Activated CD8-positive, alpha-beta memory T cell treated with anti-CD3 and anti-CD28 coated beads for 48 hours (primary cell): ENCODE results near the gene TRIM39.

Source experiments
- DNase-seq, 3 experiments: peaks; one replicate each; pipeline ENCODE4 v3.0.0-alpha.2; 2020; ENCODE audit warnings: low read depth in 2 of 3, low spot score in 2 of 3

TRIM39 gene

DNA sequence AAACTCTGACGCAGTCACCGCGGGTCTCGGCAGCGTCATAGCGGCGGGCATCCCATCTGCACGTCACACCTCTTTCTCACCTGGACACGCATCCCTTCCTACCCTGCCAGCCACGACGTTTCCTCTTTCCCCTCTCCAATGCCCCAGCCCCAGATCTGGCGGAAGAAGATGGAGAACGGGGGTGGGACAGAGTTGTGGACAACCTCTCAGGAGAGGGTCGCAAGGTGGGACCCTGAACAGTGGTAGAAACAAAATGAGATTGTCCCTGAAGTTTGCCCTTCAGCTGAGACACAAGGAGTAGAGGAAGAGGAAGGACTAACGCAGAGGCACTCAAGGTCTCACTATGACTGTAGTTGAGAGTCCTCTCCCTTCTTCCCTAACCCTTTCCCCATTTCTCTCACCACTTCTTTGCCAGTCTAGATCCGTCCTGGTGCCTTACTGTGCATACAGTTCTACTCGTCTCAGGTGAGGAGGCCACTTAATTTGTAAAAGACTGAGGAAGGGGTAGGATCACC lies 562 bp downstream of the TRIM39 start:
- no peak for DNase-seq

DNA sequence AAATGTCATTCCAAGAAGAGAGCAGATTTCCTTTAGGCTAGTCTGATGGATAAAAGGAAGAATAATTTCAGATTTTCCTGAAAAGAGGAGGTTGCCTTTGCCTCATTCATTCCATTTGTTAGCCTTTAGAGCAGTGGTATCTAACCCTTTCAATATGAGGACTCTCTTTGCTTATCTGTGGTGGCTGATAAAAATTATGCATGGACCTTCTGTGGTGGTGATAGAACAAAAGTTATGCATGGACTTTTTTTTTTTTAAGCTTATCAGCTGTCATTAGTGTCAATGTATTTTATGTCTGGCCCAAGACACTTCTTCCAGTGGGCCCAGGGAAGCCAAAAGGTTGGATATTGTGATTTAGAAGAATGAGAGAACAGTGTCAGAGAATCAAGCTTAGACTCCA lies 1.7 kb downstream of the TRIM39 start:
- DNase-seq = no peak

DNA sequence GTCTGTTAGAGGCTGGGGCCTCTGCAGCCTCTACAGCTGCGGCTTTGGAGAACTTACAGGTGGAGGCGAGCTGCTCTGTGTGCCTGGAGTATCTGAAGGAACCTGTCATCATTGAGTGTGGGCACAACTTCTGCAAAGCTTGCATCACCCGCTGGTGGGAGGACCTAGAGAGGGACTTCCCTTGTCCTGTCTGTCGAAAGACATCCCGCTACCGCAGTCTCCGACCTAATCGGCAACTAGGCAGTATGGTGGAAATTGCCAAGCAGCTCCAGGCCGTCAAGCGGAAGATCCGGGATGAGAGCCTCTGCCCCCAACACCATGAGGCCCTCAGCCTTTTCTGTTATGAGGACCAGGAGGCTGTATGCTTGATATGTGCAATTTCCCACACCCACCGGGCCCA lies 2.6 kb downstream of the TRIM39 start:
- no peak for DNase-seq

DNA sequence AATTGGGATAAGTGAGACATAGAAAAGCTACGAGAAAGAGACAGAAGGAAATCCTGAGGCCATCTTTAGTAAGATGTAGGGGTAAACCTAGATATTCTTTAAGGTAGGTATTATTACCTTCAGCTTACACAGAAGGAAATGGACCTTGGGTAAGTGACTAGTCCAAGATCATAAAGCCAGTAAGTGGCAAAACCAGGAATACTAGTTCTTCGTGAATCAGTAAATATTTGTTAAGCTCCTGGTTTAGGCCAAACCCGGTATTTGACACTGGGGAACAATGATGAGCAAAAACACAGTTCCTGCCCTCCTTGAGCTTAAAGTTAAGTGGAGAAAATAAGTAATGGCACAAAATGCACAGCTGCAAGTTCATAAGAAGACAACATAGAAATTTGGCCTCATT lies 5.3 kb downstream of the TRIM39 start:
- DNase-seq = no peak

DNA sequence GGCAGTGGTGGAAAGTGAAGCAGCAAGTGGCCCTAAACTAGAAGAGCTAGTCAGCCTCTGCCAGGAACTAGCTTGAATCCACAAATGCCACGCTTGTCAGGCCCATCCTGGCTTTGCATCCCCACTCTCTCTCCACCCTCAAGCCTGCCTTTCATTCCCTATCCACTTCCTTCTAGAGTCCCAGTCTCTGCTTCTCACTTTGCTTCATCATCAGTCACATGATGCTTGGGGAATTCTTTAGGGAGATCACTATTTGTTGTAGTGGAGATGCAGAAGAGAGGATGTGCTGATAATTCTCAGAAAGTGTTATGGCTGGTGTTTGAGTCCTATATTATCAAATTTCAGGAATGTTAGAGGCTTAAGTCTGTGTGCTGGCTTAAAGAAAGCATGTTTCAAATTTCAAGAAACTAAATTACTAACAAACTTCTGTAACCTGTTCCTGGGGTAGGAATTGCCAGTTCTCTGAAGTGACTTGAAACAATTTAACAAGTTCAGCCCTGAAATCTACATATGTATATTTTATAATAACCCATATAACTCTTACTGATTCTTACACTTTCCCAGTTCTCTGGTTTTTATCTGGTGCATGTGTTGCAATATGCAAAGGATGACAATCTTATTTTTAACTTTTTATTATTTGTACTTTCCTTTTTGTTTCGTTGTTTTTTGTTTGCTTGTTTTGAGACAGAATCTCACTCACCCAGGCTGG lies 7.5 kb downstream of the TRIM39 start:
- DNase-seq = no peak

DNA sequence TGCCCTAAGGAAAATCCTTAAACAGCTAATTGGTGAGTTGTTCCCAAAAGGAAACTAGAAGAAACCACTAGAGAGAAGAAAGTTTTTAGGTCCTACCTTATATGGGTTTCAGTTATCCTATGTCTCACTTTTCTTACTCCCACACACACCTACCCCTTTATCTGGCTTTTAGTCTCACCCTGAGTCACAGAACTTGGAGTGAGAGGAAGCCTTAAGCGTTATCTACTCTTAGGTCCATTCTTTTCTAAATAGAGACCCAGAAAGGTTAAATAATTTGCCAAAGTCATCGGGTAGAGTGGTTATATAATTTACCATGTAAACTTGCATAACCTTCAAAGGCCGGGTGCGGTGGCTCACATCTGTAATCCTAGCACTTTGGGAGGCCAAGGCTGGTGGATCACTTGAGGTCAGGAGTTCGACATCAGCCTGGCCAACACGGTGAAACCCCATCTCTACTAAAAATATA lies 13.9 kb downstream of the TRIM39 start:
- DNase-seq = no peak

DNA sequence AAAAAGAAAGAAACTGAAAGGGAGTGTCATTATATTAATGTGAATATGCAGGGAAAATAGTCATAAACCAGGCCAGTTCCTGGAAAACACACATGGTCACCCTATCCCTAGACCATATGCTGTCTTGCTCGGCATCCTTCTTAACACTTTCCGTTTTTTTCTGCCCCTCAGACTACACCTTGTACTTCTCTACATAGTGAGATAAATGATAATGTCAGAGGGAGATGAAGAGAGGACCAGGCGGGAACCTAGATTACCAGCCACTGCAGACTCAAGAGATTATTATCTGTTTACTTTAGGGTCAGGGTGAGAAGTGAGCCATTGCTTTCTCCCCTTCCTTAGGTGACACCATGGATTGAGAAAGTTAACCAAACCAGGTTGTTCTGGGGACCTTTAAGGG lies 14.5 kb downstream of the TRIM39 start:
- no peak for DNase-seq

DNA sequence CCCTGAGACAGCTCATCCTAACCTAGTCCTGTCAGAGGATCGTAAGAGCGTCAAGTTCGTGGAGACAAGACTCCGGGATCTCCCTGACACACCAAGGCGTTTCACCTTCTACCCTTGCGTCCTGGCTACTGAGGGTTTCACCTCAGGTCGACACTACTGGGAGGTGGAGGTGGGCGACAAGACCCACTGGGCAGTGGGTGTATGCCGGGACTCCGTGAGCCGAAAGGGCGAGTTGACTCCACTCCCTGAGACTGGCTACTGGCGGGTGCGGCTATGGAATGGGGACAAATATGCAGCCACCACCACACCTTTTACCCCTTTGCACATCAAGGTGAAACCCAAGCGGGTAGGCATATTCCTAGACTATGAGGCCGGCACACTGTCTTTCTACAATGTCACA lies 15.0 kb downstream of the TRIM39 start:
- DNase-seq = no peak

DNA sequence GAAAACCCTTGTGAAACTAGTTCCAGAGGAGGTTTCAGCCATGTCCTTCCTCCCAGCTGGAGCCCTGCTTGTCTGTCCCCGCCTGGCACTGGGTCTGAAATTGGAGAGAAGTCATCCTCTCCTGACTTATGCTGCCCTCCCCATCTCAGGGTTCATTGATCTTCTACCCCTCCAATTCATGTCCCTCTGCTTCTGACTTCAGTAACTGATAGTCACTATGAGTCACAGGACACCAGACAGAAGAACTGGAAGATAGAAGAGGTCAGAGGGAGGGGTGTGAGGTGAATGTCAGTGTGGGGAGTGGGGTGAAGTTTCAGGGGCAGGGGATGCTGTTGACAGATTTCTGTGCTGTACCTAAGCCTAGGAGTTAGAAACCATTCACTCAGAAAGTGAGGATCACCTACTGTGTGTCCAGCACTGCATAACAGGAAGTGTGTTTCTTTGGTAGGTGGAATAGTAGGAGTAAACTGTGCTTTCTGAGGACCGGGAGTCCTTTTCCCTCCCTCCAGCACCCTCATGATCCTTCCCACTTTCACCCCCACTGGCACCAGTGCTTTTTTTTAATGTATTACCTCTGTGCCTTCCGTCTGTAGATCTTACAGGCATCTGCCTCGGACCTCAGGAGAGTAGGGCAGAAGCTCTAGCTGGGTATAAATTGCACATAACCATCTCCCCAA lies 17.6 kb downstream of the TRIM39 start:
- DNase-seq = no peak

DNA sequence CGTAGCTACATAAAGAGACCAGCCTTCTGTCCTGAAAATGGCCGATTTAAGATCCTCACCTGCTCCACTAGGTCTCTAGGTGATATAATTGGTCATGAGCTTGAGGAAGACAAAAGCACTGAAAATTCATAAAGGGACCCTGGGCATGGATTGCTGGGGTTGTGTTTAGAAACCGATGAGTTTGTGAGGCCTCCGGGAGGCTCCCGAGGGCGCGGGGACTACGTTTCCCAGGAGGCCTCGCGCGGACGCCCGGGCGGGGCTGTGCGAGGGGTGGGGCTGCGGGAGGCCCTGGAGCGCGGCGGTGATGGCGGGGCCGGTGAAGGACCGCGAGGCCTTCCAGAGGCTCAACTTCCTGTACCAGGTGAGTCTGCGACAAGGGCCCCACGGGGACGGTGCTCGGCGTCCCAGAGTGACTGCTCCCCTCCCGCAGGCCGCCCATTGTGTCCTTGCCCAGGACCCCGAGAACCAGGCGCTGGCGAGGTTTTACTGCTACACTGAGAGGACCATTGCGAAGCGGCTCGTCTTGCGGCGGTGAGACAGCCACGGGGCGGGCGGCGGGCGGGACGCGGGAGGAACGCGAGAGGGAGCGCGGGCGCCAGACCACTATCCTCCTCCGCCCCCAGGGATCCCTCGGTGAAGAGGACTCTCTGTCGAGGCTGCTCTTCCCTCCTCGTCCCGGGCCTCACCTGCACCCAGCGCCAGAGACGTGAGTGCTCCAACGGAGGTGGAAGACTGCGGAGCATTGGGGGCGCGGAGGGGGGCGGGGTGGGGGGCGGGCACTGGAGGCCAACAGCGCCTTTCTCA lies 18.3 kb downstream of the TRIM39 start, which contains the start of gene RPP21:
Gene RPP21, plus strand, starts transcription at position 289 of the 804 bp plus-strand sequence. Its CDS starts 16 bp downstream, at position 305.
- DNase-seq = peak; percentile 67 to 84 (median 75)

DNA sequence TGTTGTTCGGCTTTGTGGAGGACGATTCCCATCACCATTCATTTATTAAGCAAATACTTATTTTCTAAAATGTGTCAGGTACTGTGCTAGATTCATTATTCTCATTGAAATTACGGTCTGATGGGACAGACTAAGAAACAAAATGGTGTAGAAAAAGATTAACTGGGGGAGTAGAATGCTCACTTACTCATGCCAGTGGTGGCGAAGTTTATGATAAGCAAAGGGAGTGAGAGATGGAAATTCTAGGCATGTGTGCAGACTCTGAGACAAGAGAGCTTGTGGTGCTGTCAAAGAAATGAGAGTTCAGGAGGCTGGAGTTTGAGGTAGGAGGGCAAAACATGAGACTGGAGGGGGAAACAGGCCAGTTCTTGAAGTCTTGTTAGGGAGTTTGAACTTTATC lies 19.1 kb downstream of the TRIM39 start:
- DNase-seq = no peak

DNA sequence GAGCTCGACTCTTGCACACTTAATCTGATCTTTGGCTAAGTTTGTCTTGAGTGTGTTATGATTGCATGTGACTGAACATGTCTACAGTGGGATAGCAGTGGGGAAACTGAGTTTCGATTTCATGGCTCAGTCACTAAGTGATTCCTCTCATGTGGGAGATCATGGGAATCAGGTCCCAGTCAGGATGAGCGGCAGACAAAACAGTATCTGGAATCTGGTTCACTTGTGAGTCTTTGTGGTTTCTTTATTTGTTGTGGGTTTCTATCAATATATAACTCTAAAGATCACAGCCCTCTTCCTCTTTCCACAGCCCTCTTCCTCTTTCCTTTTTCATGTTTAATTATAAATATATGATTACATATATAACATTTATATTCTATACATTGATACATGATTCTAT lies 22.2 kb downstream of the TRIM39 start:
- no peak for DNase-seq

DNA sequence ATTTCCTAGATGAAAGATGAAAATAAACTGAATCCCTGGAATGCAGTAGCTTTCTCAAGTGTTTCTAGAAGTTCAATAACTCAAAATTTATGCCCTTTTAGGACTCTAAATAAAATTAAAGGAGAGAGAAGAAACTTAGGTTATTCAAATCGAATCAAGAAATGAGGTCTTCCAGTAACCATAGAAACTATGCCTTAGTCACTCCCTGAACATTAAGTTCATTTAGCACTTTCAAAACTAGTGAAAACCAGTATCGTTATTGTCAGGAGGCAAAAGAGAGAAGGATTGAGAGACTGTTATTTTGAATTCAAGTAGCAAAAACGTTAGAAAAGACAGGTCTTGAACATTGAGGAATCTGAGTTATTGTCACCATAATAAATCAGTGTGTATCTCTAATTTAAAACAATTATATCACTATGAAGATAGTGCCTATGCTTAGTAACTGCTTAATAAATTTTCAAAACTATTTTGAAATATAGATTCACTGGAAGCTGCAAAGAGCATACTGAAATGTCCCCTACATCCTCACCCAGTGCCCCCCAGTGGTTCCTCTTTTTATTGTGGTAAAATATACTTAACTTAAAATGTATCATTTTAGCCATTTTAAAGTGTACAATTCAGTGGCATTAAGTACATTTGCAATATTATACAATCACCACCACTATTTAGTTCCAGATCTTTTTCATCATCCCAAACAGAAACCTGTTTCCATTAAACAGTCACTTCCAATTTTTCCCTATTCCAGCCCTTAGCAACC lies 22.9 kb downstream of the TRIM39 start:
- DNase-seq = no peak

DNA sequence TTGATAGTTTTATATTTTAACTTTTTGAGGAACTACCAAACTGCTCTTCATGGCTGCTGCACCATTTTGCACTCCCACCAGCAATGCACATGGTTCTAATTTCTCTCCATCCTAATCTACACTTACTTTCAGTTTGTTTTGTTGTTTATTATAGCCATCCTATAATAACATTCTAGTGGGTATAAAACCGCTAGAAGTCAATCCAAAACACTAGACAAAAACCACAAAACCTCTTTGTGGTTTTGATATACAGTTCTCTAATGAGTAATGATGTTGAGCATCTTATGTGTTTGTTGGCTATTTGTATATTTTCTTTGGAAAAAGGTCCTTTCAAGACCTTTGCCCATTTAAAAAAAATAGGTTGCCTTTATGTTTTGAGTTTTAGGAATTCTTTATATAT lies 23.8 kb downstream of the TRIM39 start:
- no peak for DNase-seq

DNA sequence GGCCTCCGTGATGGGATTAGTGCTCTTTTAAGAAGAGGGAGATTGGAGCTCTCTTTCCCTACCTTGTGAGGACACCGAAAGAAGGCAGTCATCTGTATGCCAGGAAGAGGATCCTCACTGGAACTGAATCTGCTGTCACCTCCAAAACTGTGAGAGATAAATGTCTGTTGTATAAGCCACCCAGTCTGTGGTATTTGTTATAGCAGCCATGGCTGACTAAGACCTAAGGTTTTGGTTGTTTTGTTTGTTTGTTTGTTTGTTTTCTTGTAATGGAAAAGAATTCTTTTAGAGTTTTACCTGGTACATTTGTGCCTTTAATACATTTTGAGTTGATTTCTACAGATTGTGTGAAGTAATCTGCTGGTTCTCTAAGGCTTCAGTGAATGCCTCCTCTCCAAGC lies 25.8 kb downstream of the TRIM39 start:
- DNase-seq = no peak

DNA sequence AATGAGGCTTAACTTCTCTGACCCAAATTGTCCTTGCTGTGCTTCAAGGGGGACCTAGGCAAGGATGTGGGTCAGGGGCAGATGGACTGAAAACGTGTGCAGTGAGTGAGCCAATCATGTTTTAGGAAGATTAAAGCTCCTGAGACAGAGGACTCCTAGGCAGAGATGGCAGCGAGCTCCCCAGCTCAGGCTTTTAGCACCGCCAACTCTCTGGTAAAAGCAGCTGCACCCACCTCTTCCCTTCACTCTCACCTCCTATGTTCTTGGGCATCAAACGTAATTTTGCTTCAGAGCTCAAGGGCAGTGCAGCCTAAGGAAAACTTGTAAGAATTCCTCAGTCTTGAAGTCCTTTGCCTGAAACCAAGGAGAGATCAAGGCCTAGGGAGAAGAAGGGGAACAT lies 28.6 kb downstream of the TRIM39 start:
- no peak for DNase-seq

DNA sequence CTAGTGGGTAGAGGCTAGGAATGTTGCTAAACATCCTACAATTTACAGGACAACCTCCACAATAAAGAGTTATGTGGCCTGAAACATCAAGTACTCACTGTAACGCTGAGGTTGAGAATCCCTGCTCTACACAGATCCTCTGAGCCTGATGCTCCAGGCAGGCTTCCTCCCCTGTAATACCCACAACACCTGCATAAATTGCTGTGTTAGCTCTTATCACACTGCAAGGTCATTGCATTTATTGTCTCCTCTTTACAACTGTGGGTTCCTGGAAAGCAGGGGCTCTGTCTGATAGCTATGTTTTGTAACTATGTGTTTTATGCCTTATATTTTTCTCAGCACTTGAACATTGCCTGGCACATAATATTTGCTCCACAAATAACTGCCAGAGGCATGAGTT lies 29.8 kb downstream of the TRIM39 start:
- DNase-seq = no peak

DNA sequence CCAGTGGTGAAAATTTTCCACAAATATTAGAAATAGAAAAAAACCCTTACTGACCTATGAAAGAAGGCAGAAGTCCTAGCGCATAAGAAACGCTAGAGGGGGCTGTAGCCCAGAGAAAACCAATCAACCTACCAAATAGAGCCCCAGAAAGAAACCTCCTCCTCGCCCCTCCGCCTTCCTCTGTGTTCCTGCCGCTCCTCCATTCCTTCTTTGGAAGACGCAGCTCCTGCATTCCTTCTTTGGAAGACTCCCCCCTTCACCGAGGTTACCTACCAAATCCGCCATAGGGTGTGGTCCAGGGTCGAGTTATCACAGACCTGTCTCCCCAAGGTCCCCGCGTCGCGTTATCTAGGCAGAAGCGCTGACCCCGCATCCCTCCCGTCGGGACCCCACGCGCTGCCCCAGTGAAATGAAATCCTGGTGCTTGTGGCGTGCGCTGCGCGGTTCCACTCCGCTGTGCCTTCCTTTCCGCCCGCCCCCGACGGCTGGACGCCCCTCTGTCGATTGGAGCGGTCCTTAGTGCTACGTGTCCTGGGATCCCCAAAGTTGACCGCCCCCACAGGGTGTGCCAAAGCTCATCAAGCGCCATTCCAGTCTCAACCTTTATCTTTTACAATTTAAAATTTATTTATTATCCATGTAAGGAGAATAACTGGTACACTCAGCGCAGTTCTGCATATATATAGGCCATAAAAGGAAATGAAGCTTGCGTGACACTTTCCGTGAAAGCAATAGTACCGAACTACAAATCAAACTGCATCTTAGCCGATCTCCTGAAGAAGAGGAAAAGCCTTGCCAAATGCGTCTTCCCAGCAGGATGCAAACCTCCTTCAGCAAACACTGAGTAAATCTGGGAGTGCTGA lies 31.2 kb downstream of the TRIM39 start:
- DNase-seq = no peak

DNA sequence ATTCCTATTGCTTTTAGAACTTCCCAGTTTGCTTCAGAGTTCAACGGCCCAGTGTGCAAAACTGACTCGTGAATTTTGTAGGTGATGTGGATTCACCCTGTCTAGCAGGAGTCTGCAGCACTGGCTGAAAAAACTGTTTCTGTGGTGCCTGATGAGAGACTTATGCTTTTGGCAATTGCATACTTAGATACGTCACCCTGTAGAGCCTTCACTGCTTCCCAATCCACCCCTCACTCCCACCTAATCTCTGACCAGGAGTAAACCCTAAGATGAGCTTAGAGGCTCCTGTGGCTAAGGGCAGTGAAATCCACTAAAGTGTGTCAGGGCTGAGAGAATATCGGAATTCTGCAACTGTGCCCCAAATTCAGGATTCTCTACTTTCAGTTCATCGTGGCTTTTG lies 32.5 kb downstream of the TRIM39 start:
- no peak for DNase-seq

DNA sequence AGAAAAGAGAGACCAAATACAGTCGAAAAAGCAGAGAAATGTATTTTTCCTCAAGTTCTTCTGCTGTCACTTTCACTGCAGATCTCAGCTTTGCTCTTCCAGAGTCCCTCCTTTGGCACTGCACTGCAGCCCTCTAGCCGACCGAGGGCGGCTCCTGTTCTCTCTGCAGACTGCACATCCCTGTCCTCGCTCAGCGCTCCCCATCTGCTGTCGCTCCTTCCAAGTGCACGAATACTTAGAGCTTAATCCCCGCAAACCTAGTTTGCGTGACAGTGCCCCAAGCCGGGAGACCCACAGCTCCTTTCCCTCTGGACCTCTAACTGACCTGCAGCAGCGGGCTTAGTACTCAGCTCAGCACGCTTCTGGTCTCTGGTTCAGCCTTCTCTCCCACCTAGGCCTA lies 33.4 kb downstream of the TRIM39 start:
- no peak for DNase-seq
